ENCODE measurements around the gene ZBTB7C. TPM values are rescaled to one million over a fixed set of nuclear protein-coding genes. Genes with fewer than 3 reads are reported as not detected.

Gene ZBTB7C
- total and polyA plus RNA-seq, 4 donors, result 0.19 to 1.1 (median 0.45) TPM

DNA sequence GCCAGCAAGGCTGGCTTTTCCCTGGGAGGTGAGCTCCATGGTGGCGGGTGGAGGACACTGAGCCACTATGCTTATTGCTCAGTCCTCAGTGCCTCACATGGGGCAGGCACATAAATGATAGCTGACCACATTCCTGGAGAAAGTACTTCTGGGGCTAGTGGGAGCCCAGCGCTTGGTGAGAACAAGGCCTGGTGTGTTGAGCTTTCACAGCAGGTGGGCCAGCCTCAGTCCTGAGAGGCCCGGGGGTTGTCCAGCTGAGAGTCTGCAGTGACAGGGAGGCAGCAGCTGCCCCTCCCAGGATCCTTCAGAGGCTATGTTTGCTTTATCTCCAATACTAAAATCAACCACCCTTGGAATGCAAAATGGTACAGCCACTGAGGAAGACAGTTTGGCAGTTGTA lies 217.7 kb downstream of the ZBTB7C start:
- H3K27me3 ChIP-seq (ENCODE audit: control insufficient read depth in 4 of 4, insufficient read depth in 4 of 4, low read length in 3 of 4), result no peaks in the 10 kb centered on the region
- no peak overlapping the region for H3K9ac ChIP-seq (ENCODE audit: low read depth in 1 of 2, low read length in 2 of 2)
- no peaks in the 10 kb centered on the region for H3K36me3 ChIP-seq (ENCODE audit: control insufficient read depth in 4 of 4, insufficient read depth in 3 of 4, low read depth in 1 of 4, low read length in 3 of 4)
- TF ChIP-seq FOXA1 (IDR thresholded peaks at IDR 0.05), result no peak
- TF ChIP-seq FOXA2 (IDR thresholded peaks at IDR 0.05), result no peak
- TF ChIP-seq TAF1 (conservative IDR thresholded peaks at IDR 0.05), result no peak
- no peak for TF ChIP-seq YY1 (IDR thresholded peaks at IDR 0.05)
- no peak for TF ChIP-seq EGR1 (IDR thresholded peaks at IDR 0.05; ENCODE audit: low read depth in 2 of 2)
- TF ChIP-seq, protein P1, sequence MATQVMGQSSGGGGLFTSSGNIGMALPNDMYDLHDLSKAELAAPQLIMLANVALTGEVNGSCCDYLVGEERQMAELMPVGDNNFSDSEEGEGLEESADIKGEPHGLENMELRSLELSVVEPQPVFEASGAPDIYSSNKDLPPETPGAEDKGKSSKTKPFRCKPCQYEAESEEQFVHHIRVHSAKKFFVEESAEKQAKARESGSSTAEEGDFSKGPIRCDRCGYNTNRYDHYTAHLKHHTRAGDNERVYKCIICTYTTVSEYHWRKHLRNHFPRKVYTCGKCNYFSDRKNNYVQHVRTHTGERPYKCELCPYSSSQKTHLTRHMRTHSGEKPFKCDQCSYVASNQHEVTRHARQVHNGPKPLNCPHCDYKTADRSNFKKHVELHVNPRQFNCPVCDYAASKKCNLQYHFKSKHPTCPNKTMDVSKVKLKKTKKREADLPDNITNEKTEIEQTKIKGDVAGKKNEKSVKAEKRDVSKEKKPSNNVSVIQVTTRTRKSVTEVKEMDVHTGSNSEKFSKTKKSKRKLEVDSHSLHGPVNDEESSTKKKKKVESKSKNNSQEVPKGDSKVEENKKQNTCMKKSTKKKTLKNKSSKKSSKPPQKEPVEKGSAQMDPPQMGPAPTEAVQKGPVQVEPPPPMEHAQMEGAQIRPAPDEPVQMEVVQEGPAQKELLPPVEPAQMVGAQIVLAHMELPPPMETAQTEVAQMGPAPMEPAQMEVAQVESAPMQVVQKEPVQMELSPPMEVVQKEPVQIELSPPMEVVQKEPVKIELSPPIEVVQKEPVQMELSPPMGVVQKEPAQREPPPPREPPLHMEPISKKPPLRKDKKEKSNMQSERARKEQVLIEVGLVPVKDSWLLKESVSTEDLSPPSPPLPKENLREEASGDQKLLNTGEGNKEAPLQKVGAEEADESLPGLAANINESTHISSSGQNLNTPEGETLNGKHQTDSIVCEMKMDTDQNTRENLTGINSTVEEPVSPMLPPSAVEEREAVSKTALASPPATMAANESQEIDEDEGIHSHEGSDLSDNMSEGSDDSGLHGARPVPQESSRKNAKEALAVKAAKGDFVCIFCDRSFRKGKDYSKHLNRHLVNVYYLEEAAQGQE (IDR thresholded peaks at IDR 0.05), result no peak
- TF ChIP-seq HNF4G (IDR thresholded peaks at IDR 0.05), result no peak
- TF ChIP-seq GABPA (IDR thresholded peaks at IDR 0.05 in 1 of 2, conservative IDR thresholded peaks at IDR 0.05 in 1 of 2), result no peak
- no peak for TF ChIP-seq RAD21 (IDR thresholded peaks at IDR 0.05)
- TF ChIP-seq SP1 (IDR thresholded peaks at IDR 0.05), result no peak
- TF ChIP-seq, protein P2, sequence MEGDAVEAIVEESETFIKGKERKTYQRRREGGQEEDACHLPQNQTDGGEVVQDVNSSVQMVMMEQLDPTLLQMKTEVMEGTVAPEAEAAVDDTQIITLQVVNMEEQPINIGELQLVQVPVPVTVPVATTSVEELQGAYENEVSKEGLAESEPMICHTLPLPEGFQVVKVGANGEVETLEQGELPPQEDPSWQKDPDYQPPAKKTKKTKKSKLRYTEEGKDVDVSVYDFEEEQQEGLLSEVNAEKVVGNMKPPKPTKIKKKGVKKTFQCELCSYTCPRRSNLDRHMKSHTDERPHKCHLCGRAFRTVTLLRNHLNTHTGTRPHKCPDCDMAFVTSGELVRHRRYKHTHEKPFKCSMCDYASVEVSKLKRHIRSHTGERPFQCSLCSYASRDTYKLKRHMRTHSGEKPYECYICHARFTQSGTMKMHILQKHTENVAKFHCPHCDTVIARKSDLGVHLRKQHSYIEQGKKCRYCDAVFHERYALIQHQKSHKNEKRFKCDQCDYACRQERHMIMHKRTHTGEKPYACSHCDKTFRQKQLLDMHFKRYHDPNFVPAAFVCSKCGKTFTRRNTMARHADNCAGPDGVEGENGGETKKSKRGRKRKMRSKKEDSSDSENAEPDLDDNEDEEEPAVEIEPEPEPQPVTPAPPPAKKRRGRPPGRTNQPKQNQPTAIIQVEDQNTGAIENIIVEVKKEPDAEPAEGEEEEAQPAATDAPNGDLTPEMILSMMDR (IDR thresholded peaks at IDR 0.05; ENCODE audit: low read depth, low read length, missing input control), result no peak
- no peak for TF ChIP-seq ZBTB33 (IDR thresholded peaks at IDR 0.05)
- H3K27ac ChIP-seq (ENCODE audit: low read depth in 1 of 2, low read length in 2 of 2), result no peak overlapping the region
- peaks cover 7 to 31% (median 23%) of the 10 kb centered on the region in 4 donors for H3K4me1 ChIP-seq (ENCODE audit: control insufficient read depth in 4 of 4, insufficient read depth in 4 of 4, low read length in 3 of 4)
- no peaks in the 10 kb centered on the region for H3K9me3 ChIP-seq (ENCODE audit: control insufficient read depth in 4 of 4, low read length in 3 of 4)
- no peak for DNase-seq (ENCODE audit: low spot score)
- 82% methylated on average over 3 of the region's 3 CpGs for WGBS
- no peak overlapping the region for H3K4me3 ChIP-seq (ENCODE audit: low read depth in 1 of 3, low read length in 3 of 3)

- H3K9me3 ChIP-seq (ENCODE audit: control insufficient read depth in 4 of 4, low read length in 3 of 4), result no peaks in the 10 kb centered on the region
- 96% methylated on average over 7 of the region's 7 CpGs for WGBS
- no peak overlapping the region for H3K27ac ChIP-seq (ENCODE audit: low read depth in 1 of 2, low read length in 2 of 2)
- no peak for DNase-seq (ENCODE audit: low spot score)
- no peaks in the 10 kb centered on the region for H3K27me3 ChIP-seq (ENCODE audit: control insufficient read depth in 4 of 4, insufficient read depth in 4 of 4, low read length in 3 of 4)
- no peak overlapping the region for H3K4me3 ChIP-seq (ENCODE audit: low read depth in 1 of 3, low read length in 3 of 3)
- H3K9ac ChIP-seq (ENCODE audit: low read depth in 1 of 2, low read length in 2 of 2), result no peak overlapping the region
- no peaks in the 10 kb centered on the region for H3K36me3 ChIP-seq (ENCODE audit: control insufficient read depth in 4 of 4, insufficient read depth in 3 of 4, low read depth in 1 of 4, low read length in 3 of 4)
- H3K4me1 ChIP-seq (ENCODE audit: control insufficient read depth in 4 of 4, insufficient read depth in 4 of 4, low read length in 3 of 4), result peaks cover 7 to 30% (median 23%) of the 10 kb centered on the region in 4 donors
- TF ChIP-seq JUND (IDR thresholded peaks at IDR 0.05), result no peak
- no peak for TF ChIP-seq HNF4G (IDR thresholded peaks at IDR 0.05)
- TF ChIP-seq, protein P3, sequence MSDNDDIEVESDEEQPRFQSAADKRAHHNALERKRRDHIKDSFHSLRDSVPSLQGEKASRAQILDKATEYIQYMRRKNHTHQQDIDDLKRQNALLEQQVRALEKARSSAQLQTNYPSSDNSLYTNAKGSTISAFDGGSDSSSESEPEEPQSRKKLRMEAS (IDR thresholded peaks at IDR 0.05), result no peak
- TF ChIP-seq GABPA (IDR thresholded peaks at IDR 0.05 in 1 of 2, conservative IDR thresholded peaks at IDR 0.05 in 1 of 2), result no peak
- TF ChIP-seq FOXA2 (IDR thresholded peaks at IDR 0.05), result no peak
- TF ChIP-seq HNF4A (conservative IDR thresholded peaks at IDR 0.05), result no peak
- TF ChIP-seq NR2F2 (IDR thresholded peaks at IDR 0.05), result no peak
- TF ChIP-seq SP1 (IDR thresholded peaks at IDR 0.05), result no peak
- TF ChIP-seq RAD21 (IDR thresholded peaks at IDR 0.05), result no peak
- TF ChIP-seq, protein P2 (IDR thresholded peaks at IDR 0.05; ENCODE audit: low read depth, low read length, missing input control), result no peak
- no peak for TF ChIP-seq EGR1 (IDR thresholded peaks at IDR 0.05; ENCODE audit: low read depth in 2 of 2)
- no peak for TF ChIP-seq ZBTB33 (IDR thresholded peaks at IDR 0.05)
- no peak for TF ChIP-seq TAF1 (conservative IDR thresholded peaks at IDR 0.05)
- no peak for TF ChIP-seq YY1 (IDR thresholded peaks at IDR 0.05)
Observed at GRCh38 chr18:48190994-48191393, 218.2 kb downstream of the ZBTB7C start.

All from liver (tissue), 9 donors.